NCI-H510A (cell line): ENCODE results near the gene SLC38A8.

Source experiments
- DNase-seq: peaks from one replicate; lab custom pipeline; 2025; lab: John Stamatoyannopoulos, UW

SLC38A8 gene

GRCh38 chr16:84031556-84031955 is 11.0 kb downstream of the SLC38A8 start:
- DNase-seq = no peak

- no peak for DNase-seq
Observed at GRCh38 chr16:84029297-84030047, 13.1 kb downstream of the SLC38A8 start.

- DNase-seq = no peak
Observed at GRCh38 chr16:84027625-84028024, 15.0 kb downstream of the SLC38A8 start.

GRCh38 chr16:84026606-84027005 is 16.0 kb downstream of the SLC38A8 start:
- no peak for DNase-seq

GRCh38 chr16:84024854-84025253 is 17.7 kb downstream of the SLC38A8 start:
- no peak for DNase-seq

- no peak for DNase-seq
Observed at GRCh38 chr16:84022644-84023043, 20.0 kb downstream of the SLC38A8 start.

- DNase-seq = no peak
Observed at GRCh38 chr16:84021488-84021887, 21.1 kb downstream of the SLC38A8 start.

- DNase-seq = no peak
Observed at GRCh38 chr16:84020353-84020752, 22.2 kb downstream of the SLC38A8 start.

GRCh38 chr16:84018710-84019109 is 23.9 kb downstream of the SLC38A8 start:
- DNase-seq = no peak

- DNase-seq = no peak
Observed at GRCh38 chr16:84016477-84016876, 26.1 kb downstream of the SLC38A8 start.

- DNase-seq = no peak
Observed at GRCh38 chr16:84015399-84015798, 27.2 kb downstream of the SLC38A8 start.

GRCh38 chr16:84014570-84015327 is 27.8 kb downstream of the SLC38A8 start:
- no peak for DNase-seq

- DNase-seq = no peak
Observed at GRCh38 chr16:84013787-84014569, 28.6 kb downstream of the SLC38A8 start.

GRCh38 chr16:84009282-84009681 is 33.3 kb downstream of the SLC38A8 start:
- DNase-seq = no peak

- DNase-seq = no peak
Observed at GRCh38 chr16:84007965-84008364, 34.6 kb downstream of the SLC38A8 start.

- DNase-seq = no peak
Observed at GRCh38 chr16:84007520-84007919, 35.1 kb downstream of the SLC38A8 start.

GRCh38 chr16:84005391-84005790 is 37.2 kb downstream of the SLC38A8 start:
- DNase-seq = no peak

- DNase-seq = no peak
Observed at GRCh38 chr16:84004442-84004841, 38.2 kb downstream of the SLC38A8 start.

GRCh38 chr16:84003038-84003437 is 39.6 kb downstream of the SLC38A8 start:
- no peak for DNase-seq

- DNase-seq = no peak
Observed at GRCh38 chr16:84001726-84002125, 40.9 kb downstream of the SLC38A8 start.

- no peak for DNase-seq
Observed at GRCh38 chr16:84000989-84001642, 41.5 kb downstream of the SLC38A8 start.

- no peak for DNase-seq
Observed at GRCh38 chr16:83998091-83998490, 44.5 kb downstream of the SLC38A8 start.
